K562 (cell line): ENCODE measurements around the gene ADSS1. TPM values are rescaled to one million over a fixed set of nuclear protein-coding genes. Genes with fewer than 3 reads are reported as not detected.

Experiments used
- CEBPB ChIP-seq: fragments of 450-650 bp; IDR thresholded peaks from 2 replicates; pipeline ENCODE4 v1.6.1; 2016; ENCODE audit warnings: missing genetic modification characterization, missing compliant biosample characterization
- E2F6 ChIP-seq, 2 experiments: IDR thresholded peaks; 2 replicates each; pipeline ENCODE4 v1.6.1; 2011; ENCODE audit warnings: borderline replicate concordance in 1 of 2, control low read depth in 1 of 2, low read depth in 1 of 2, low read length in 1 of 2, mild to moderate bottlenecking in 1 of 2, mixed read lengths in 1 of 2, moderate library complexity in 1 of 2; ENCODE audit not compliant: insufficient read depth in 1 of 2, insufficient read length in 1 of 2, poor library complexity in 1 of 2, severe bottlenecking in 1 of 2; ENCODE audit errors: extremely low read depth in 1 of 2
- FOXM1 ChIP-seq, 2 experiments: fragments of 450-650 bp in 1 of 2; sonication (generic) in 1 of 2; formaldehyde crosslinking in 1 of 2; IDR thresholded peaks; 2 replicates each; pipeline versions ENCODE4 v1.6.1 to v1.9.0; 2017 to 2022; ENCODE audit warnings: low read depth in 2 of 2, mild to moderate bottlenecking in 2 of 2, missing genetic modification reagents in 1 of 2, moderate library complexity in 1 of 2
- IFI16 ChIP-seq: fragments of 250-450 bp; sonication (Bioruptor Pico); IDR thresholded peaks from 2 replicates; pipeline ENCODE4 v2.1.2; 2022; ENCODE audit warnings: mild to moderate bottlenecking, inconsistent platforms
- MAZ ChIP-seq, 2 experiments: fragments of 450-650 bp in 1 of 2; sonication (generic) in 1 of 2; formaldehyde crosslinking; IDR thresholded peaks in 1 of 2; conservative IDR thresholded peaks in 1 of 2; 2 replicates each; pipeline versions ENCODE4 v1.4.0 to v1.5.0; 2020; ENCODE audit warnings: mild to moderate bottlenecking in 1 of 2, missing genetic modification reagents in 1 of 2
- MCM3 ChIP-seq: fragments of 450-650 bp; IDR thresholded peaks from 2 replicates; pipeline ENCODE4 v1.6.1; 2016
- RB1 ChIP-seq: fragments of 450-650 bp; IDR thresholded peaks from 2 replicates; pipeline ENCODE4 v1.6.1; 2017; ENCODE audit warnings: low read depth, mild to moderate bottlenecking
- RBM22 ChIP-seq: fragments of 200-400 bp; formaldehyde crosslinking; IDR thresholded peaks from 2 replicates; pipeline ENCODE4 v1.6.1; 2018; ENCODE audit warnings: low read length, low read depth; ENCODE audit not compliant: poor library complexity, severe bottlenecking
- RBM34 ChIP-seq: fragments of 200-400 bp; formaldehyde crosslinking; IDR thresholded peaks from 2 replicates; pipeline ENCODE4 v1.6.1; 2018; ENCODE audit warnings: low read length, borderline replicate concordance; ENCODE audit not compliant: insufficient read depth
- SNRNP70 ChIP-seq: fragments of 200-400 bp; formaldehyde crosslinking; optimal IDR thresholded peaks from 2 replicates; pipeline ENCODE3; 2017; ENCODE audit warnings: low read depth, low read length
- TAF7 ChIP-seq: fragments of 450-650 bp; IDR thresholded peaks from 2 replicates; pipeline ENCODE4 v1.6.1; 2016; ENCODE audit warnings: missing genetic modification characterization, missing compliant biosample characterization
- TFE3 ChIP-seq: fragments of 450-650 bp; formaldehyde crosslinking; IDR thresholded peaks from 2 replicates; pipeline ENCODE4 v1.4.0; 2020; ENCODE audit warnings: mild to moderate bottlenecking, mixed read lengths
- USF1 ChIP-seq: sonication (generic); formaldehyde crosslinking; IDR thresholded peaks from 2 replicates; pipeline ENCODE4 v1.9.0; 2022; ENCODE audit warnings: mild to moderate bottlenecking, missing genetic modification reagents
- XRCC5 ChIP-seq: fragments of 200-400 bp; formaldehyde crosslinking; IDR thresholded peaks from 2 replicates; pipeline ENCODE4 v1.6.1; 2017; ENCODE audit warnings: low read depth, mild to moderate bottlenecking, low read length
- ZBTB7A ChIP-seq: IDR thresholded peaks from 2 replicates; pipeline ENCODE4 v1.6.1; 2011; ENCODE audit warnings: low read depth, mild to moderate bottlenecking, low read length, moderate library complexity, borderline replicate concordance; ENCODE audit not compliant: control insufficient read depth
- ZNF23 ChIP-seq: fragments of 250-450 bp; sonication (Bioruptor Pico); IDR thresholded peaks from 2 replicates; pipeline ENCODE4 v1.4.0; 2020; ENCODE audit warnings: mild to moderate bottlenecking
- ZNF384 ChIP-seq: IDR thresholded peaks from 2 replicates; pipeline ENCODE4 v1.6.1; 2012; ENCODE audit warnings: low read depth, low read length, improper control_type of control experiment
- ZNF398 ChIP-seq: fragments of 250-450 bp; sonication (Bioruptor Pico); IDR thresholded peaks from 2 replicates; pipeline ENCODE4 v1.8.0; 2021; ENCODE audit warnings: moderate library complexity, mild to moderate bottlenecking, inconsistent platforms
- ZNF76 ChIP-seq: fragments of 250-450 bp; sonication (Bioruptor Pico); IDR thresholded peaks from 2 replicates; pipeline ENCODE4 v1.4.0; 2020; ENCODE audit warnings: mild to moderate bottlenecking, moderate library complexity, borderline replicate concordance
- polyA plus RNA-seq, 8 experiments: library from polyadenylated mRNA; depleted of rRNA in 4 of 8; stranded (reverse) in 5 of 8; unstranded in 3 of 8; fragments of >200 nt; fragmentation: Nextera tagmentation in 2 of 8; fragmentation: Illumina TruSeq in 1 of 8; extraction: Ambion mirVana in 2 of 8; extraction: Trizol in 1 of 8; gene quantifications; 2 replicates each; pipeline versions ENCODE4 v1.2.1 to v1.2.3, GENCODE V29; 2011 to 2014; ENCODE audit warnings: inconsistent platforms in 1 of 8, missing spikeins in 1 of 8
- total RNA-seq, 7 experiments: library from RNA; depleted of rRNA in 6 of 7; stranded (reverse); fragments of >200 nt in 6 of 7; fragmentation: Illumina TruSeq in 2 of 7; extraction: Trizol in 2 of 7; gene quantifications; 2 replicates each; pipeline versions ENCODE4 v1.2.1 to v1.2.3, GENCODE V29; 2011 to 2021; ENCODE audit warnings: low replicate concordance in 1 of 7

ADSS1 gene
- total and polyA plus RNA-seq, 9 of the 15 experiments (the other 6 are each of a cell fraction or from before 2014, with no cell fraction given), result 0.53 to 5.9 (median 3.9) TPM

- TF ChIP-seq FOXM1 (IDR thresholded peaks at IDR 0.05; ENCODE audit: low read depth) (no peak), FOXM1 (CRISPR knock-in tag; IDR thresholded peaks at IDR 0.05; ENCODE audit: low read depth) (no peak), ZNF384 (no peak), TAF7 (no peak), TFE3 (CRISPR knock-in tag) (no peak), E2F6 (IDR thresholded peaks at IDR 0.05; ENCODE audit: borderline replicate concordance in 1 of 2, extremely low read depth in 1 of 2, insufficient read depth in 1 of 2, insufficient read length in 1 of 2, low read depth in 1 of 2, low read length in 1 of 2, poor library complexity in 1 of 2, severe bottlenecking in 1 of 2) (peak in 1 of 2 experiments; percentile 21), MCM3 (no peak), CEBPB (tag) (no peak), IFI16 (CRISPR knock-in tag) (no peak), ZNF398 (CRISPR knock-in tag) (no peak), ZNF76 (CRISPR knock-in tag) (no peak), USF1 (no peak), MAZ (CRISPR knock-in tag; conservative IDR thresholded peaks at IDR 0.05 in 1 of 2, IDR thresholded peaks at IDR 0.05 in 1 of 2) (peak; percentile 29 to 79), RBM34 (no peak), XRCC5 (no peak), SNRNP70 (no peak), RBM22 (no peak), RB1 (peak; percentile 74; the same call in 1 of the 2 replicates), ZNF23 (CRISPR knock-in tag) (no peak), ZBTB7A (peak; percentile 73)
Observed at GRCh38 chr14:104723651-104724406, at the start of gene ADSS1 (continued).
